Measurements from ENCODE around the gene GNA14.
A peak's percentile ranks its signal among the peaks of the same experiment; 100 is the strongest.
"Not testable (repeated sequence)": the region's sequence is repeated elsewhere in the genome, so short reads cannot be mapped to it uniquely, and the experiment has no call there.

The GNA14 gene

DNA sequence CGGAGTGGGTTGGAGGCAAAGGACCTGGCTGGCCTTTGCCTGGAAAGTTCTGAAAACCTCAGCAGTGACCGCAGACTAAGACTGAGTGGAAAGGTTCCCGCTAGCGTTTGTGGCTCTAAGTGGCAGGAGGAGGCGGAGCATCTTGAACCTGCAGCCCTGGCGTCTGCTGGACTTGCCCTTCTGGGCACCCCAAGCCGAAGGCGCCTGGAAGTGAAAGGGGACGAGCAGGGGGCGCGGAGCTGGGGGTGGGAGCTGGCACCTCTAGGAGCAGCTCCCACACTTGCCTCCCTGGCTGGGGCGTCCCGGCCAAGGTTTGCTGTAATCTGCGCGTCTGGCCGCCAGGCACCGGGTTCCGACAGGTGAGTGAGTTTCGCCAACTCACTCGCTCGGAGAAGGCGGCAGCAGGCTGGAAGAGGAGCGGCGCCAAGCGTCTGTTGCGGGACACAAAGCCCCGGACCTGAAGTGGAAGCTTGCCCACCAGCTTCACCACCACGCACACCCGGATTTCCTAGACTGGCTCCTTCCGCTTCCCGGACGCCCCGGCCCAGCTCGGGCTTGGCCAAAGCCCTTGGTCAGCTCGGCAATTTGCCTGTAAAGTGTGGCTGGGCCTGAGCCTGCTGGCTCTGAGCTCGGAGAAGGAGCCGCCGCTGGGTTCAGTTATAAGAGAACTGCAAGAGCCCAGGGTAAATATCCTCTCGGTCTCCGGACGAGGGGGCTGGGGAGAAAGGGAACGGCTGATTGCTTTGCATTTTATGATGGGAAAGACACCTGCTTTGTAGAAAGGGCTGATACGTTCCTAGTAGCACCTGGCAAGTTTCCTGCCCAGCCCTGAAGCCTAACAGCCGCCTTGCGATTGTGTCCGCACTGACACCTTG is at the start of gene GNA14:
GNA14 (minus strand) TSS at position 89 of the 875 bp plus-strand sequence. CDS start 529 bp downstream, outside the sequence.
- H3K4me3 ChIP-seq (ENCODE audit: low read length) = peak within 1 kb of the TSS; percentile 47
- TF ChIP-seq, protein P1, sequence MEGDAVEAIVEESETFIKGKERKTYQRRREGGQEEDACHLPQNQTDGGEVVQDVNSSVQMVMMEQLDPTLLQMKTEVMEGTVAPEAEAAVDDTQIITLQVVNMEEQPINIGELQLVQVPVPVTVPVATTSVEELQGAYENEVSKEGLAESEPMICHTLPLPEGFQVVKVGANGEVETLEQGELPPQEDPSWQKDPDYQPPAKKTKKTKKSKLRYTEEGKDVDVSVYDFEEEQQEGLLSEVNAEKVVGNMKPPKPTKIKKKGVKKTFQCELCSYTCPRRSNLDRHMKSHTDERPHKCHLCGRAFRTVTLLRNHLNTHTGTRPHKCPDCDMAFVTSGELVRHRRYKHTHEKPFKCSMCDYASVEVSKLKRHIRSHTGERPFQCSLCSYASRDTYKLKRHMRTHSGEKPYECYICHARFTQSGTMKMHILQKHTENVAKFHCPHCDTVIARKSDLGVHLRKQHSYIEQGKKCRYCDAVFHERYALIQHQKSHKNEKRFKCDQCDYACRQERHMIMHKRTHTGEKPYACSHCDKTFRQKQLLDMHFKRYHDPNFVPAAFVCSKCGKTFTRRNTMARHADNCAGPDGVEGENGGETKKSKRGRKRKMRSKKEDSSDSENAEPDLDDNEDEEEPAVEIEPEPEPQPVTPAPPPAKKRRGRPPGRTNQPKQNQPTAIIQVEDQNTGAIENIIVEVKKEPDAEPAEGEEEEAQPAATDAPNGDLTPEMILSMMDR (conservative IDR thresholded peaks at IDR 0.05; ENCODE audit: low read length) = no peak
- DNase-seq (ENCODE audit: low read depth) = no peak

DNA sequence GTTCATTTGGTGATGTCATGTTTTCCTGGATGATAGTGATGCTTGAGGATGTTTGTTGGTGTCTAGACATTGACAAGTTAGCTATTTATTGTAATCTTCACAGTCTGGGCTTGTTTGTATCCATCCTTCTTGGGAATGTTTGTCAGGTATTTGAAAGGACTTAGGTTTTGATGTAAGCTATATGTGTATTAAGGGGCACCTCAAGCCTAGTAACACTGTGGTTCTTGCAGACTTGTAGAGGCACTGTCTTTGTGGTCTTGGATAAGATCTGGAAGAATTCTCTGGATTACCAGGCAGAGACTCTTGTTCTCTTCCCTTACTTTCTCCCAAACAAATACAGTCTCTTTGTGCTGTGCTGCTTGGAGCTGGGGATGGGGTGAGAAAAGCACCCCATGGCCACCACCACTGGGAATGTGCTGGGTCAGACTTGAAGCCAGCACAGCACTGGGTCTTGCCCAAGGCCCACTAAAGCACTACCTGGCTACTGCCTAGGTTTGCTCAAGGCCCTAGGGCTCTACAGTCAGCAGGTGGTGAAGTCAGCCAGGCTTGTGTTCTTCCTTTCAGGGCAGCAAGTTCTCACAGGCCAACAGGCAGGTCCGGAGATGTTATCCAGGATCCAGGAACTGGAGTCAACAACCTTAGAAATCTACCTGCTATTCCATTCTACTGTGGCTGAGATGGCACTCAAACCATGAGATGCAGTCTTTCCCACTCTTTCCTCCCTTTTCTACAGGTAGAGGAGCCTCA is 49.3 kb upstream of the GNA14 start:
- H3K4me3 ChIP-seq (ENCODE audit: low read length) = no peak overlapping the region
- DNase-seq (ENCODE audit: low read depth) = no peak
- TF ChIP-seq, protein P1 (conservative IDR thresholded peaks at IDR 0.05; ENCODE audit: low read length) = no peak

- not testable (repeated sequence) for H3K4me3 ChIP-seq (ENCODE audit: low read length); DNase-seq (ENCODE audit: low read depth)
These were observed 42.6 kb upstream of the GNA14 start for GRCh38 chr9:77690723-77691122.

DNA sequence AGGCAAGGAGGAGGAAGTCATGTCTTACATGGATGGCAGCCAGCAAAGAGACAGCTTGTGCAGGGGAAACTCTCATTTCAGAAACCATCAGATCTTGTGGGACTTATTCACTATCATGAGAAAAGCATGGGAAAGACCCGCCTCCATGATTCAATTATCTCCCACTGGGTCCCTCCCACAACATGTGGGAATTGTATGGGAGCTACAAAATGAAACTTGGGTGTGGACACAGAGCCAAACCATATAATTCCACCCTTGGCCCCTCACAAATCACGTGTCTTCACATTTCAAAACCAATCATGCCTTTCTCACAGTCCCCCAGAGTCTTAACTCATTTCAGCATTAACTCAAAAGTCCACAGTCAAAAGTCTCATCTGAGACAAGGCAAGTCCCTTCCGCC is 42.0 kb upstream of the GNA14 start:
- not testable (repeated sequence) for H3K4me3 ChIP-seq (ENCODE audit: low read length); DNase-seq (ENCODE audit: low read depth)

- not testable (repeated sequence) for H3K4me3 ChIP-seq (ENCODE audit: low read length); DNase-seq (ENCODE audit: low read depth)
These were observed 39.6 kb upstream of the GNA14 start for GRCh38 chr9:77687737-77688136.

GRCh38 chr9:77680581-77680980 is 32.5 kb upstream of the GNA14 start:
- no peak overlapping the region for H3K4me3 ChIP-seq (ENCODE audit: low read length)
- DNase-seq (ENCODE audit: low read depth) = no peak
- TF ChIP-seq, protein P1 (conservative IDR thresholded peaks at IDR 0.05; ENCODE audit: low read length) = no peak

DNA sequence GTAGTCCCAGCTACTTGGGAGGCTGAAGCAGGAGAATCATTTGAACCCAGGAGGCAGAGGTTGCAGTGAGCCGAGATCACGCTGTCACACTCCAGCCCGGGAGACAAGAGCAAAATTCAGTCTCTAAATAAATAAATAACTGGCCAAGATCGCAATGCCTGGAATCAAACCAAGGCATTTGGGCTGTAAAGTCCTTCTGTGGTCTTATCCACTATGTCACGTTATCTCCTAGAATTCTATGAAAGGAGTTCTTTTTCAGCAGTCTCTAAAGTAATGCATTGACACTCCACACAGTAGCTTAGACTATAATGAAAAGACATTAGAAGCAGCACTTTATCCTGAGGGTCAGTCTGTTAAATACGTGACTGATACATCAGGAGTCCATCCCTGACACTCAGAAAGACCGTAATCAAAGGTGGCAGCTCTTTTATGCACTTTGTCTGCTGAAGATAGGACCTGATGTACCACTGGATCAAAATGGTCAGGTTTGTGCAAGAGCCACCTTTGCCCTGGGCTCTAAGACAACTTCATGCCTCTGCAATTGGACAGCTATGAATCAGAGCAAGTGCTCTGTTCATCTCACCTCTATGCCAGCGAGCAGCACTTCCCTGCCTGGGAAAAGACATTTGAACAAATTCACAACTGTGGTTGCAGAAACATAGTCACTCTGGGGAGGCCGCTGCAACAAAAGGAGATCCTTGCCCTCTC is 31.7 kb upstream of the GNA14 start:
- DNase-seq (ENCODE audit: low read depth) = no peak
- TF ChIP-seq, protein P1 (conservative IDR thresholded peaks at IDR 0.05; ENCODE audit: low read length) = no peak
- no peak overlapping the region for H3K4me3 ChIP-seq (ENCODE audit: low read length)

GRCh38 chr9:77679088-77679487 is 31.0 kb upstream of the GNA14 start:
- no peak overlapping the region for H3K4me3 ChIP-seq (ENCODE audit: low read length)
- DNase-seq (ENCODE audit: low read depth) = no peak
- TF ChIP-seq, protein P1 (conservative IDR thresholded peaks at IDR 0.05; ENCODE audit: low read length) = no peak

All from AG10803 (cell line).